GM19372 (cell line): ENCODE measurements around the gene LOXL4.
"Not testable (repeated sequence)": the region's sequence is repeated elsewhere in the genome, so short reads cannot be mapped to it uniquely, and the experiment has no call there.

Source experiments
- ATAC-seq: cut with Tn5 transposase; IDR thresholded peaks from one replicate; pipeline ENCODE4 v1.9.1; 2021; ENCODE audit warnings: mild to moderate bottlenecking, low read depth, moderate library complexity; ENCODE audit not compliant: unreplicated experiment

Gene LOXL4

DNA sequence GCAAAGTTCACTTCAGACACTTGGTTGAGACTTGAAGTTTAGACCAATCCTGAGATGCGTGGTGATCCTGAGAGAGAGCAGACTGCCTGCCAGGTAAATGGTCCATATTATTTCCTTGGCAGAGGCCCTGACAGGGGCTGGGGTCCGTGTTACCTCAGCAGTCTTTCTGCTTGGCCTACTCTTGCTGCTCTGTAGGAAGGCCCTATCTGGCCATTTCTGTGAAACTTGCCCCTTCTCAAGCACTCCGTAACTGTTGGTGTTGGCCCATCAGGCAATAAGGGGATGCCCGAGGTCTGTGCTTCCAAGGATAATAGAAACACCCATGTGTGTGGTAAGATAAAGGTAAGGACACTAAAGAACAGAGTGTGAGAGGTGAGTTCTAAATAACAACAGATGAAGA, 20.0 kb downstream of the LOXL4 start:
- no peak for ATAC-seq

DNA sequence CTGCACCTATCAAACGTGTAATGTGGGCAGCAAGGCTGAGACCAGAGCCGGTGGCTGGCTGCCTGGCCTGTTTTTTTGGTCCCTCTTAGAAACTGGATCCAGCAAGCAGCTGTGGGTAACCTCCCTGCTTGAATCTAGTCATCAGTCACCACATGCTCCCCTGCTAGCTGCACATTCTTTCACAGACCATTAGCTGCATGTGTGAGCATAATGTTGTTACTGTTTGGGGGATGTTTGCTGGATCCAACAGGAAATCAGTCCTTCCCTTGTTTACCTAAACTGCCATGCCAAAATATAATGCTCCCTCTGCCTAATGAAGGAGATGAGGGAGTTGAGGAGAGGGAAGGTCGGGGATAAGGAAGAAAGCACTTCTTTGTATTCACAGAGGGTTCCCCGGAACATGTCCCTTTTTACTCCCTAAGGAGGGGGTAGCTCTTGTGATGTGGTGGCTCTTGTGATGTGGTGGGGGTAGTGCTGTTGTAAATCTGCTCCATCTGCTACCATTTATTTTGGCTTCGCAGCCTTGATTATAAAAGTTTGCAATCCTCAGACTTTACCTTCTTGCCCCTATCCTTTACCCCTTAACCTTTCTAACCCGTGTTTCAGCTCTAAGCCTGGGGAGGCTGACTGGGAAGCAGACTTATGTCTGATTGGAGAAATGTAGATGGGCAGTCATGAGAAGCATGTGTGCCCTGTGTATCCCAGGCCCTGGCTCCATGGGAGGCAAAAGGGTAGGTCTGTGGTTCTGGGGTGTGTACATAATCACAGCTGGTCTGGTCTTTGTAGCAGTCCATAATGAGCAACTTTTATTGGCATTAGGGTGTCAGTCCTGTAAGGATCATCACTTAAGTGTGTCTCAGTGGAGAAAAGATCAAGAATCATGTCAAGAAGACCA, 20.8 kb downstream of the LOXL4 start:
- no peak for ATAC-seq

- ATAC-seq: no peak
Observed at GRCh38 chr10:98244586-98244985, 23.4 kb downstream of the LOXL4 start.

DNA sequence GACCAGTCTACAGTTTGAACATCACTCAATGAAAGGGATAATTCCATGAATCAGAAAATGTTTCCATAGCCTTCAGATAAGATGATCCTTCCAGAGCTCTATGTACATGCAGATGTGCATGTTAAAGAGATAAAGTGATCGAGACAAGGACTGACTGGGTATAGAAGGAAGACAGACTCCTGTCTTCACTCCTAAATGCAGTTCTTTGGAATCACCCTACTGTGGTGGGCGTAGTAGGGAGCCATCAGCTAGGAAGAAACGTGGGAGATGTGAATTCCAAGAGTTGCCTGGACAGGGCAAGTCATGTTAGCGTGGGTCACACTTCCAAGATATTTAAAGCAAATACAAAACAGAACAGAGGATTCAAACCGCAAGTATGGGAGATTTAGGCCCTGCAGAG, 23.9 kb downstream of the LOXL4 start:
- ATAC-seq: no peak

DNA sequence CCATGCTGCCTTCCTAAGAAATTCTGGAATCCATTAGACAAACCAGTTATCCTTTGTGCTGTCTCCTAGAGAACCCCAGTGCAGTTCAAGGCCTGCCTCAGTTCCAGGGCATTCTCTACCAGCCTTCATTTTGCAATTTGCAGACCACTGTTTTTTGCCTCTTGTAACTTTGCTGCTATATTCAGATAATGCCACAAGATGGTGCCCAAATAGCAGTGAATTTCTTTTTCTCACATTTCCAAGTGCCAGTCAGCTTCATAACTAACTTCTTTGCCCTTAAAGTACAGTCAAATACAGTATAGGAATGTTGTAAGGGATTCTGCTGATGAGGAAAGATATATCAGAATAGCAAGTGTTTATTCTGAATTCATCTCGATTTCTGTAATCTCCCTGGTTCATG, 25.2 kb downstream of the LOXL4 start:
- no peak for ATAC-seq

GRCh38 chr10:98240524-98240923, 27.5 kb downstream of the LOXL4 start:
- ATAC-seq: no peak

DNA sequence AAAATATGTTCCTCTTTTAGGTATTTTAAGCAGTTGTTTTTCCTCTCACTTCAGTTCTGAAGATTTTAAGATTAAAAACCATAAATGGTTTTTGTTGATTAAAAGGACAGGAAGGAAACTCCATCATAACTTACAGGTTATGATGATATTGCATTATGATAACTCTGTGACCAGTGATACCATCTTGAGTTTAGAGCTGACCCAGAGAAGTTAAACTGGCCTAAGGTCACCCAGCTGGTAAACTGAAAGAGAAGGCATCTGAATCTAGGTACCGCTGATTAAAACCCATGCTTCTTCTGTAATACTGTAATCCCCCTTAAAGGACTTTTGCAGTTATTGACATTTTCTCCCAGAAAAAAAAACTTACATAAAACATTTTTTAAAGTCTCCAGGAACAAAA, 29.6 kb downstream of the LOXL4 start:
- ATAC-seq: no peak

- ATAC-seq: no peak
Observed at GRCh38 chr10:98236862-98237261, 31.1 kb downstream of the LOXL4 start.

DNA sequence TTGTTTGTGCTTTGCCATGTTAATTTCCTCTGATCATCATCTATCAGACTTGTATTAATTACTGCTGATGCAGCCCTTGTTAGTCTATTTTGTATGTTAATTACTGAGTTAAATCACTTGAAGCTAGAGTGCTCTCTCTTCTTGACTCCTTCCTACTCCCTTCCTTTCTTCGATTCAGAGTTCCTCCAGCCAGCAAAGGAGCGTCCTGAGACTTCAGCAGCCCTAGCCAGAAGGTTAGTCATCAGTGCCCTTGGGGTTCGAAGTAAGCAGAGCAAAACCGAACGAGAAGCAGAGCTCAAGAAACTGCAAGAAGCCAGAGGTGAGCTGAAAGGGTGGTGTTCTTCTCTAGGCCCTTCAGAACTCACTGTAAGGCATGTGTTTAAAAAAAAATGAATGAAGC, 32.1 kb downstream of the LOXL4 start:
- ATAC-seq: no peak

GRCh38 chr10:98231417-98231816, 36.6 kb downstream of the LOXL4 start:
- no peak for ATAC-seq

- not testable (repeated sequence) for ATAC-seq
Observed at GRCh38 chr10:98228266-98228665, 39.7 kb downstream of the LOXL4 start.

DNA sequence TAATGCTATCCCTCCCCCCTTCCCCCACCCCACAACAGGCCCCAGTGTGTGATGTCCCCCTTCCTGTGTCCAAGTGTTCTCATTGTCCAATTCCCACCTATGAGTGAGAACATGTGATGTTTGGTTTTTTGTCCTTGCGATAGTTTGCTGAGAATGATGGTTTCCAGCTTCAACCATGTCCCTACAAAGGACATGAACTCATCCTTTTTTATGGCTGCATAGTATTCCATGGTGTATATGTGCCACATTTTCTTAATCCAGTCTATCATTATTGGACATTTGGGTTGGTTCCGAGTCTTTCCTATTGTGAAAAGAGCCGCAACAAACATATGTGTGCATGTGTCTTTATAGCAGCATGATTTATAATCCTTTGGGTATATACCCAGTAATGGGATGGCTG, 40.3 kb downstream of the LOXL4 start:
- ATAC-seq: not testable (repeated sequence)

DNA sequence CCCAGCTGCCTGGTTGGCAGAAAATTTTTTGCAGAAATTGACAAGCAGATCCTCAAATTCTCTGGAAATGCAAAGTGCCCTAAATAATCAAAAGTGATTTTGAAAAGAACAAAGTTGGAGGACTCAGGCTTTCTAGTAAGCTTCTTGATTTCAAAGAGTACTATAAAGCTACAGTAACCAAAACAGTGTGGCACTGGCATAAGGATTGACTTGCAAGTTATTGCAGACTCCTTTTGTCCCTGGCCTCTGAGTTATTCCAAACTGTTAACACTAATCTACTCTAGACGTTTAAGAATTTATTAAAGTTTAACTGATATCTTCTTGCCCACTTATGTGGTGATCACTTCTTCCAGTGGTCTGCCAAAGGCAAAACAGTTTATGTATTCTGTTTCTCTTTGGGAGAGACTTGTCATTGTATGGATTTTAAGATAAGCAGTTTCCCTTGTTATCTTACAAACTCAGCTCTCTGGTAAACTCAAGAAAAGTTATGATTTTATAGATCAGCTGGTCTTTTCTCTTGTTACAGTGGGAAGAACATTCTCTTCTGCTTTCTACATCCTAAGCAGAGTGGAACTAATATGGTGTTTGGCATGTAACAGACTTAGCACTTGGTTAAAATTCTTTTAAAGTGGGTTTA, 41.4 kb downstream of the LOXL4 start:
- no peak for ATAC-seq

- ATAC-seq: no peak
Observed at GRCh38 chr10:98224996-98225395, 43.0 kb downstream of the LOXL4 start.

GRCh38 chr10:98224509-98224908, 43.5 kb downstream of the LOXL4 start:
- no peak for ATAC-seq

DNA sequence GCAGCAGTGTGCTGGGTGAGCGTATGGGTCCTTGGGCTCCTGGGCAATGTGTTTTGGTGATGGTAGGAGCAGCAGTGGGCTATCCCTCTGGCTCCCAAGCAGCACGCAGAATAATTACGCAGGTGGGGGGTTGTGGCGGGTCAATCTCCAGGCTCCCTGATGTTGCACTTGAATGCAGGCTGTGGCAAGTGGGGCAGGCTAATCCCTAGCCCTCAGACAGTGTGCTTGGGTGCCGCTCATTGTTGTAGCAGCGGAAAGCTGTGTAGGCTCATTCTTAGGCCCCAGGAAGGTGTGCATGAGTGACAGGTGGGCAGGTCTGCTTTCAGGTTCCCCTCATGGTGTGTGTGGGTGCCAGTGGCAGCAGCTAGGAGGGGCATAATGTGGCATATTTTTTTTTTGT, 44.1 kb downstream of the LOXL4 start:
- no peak for ATAC-seq

DNA sequence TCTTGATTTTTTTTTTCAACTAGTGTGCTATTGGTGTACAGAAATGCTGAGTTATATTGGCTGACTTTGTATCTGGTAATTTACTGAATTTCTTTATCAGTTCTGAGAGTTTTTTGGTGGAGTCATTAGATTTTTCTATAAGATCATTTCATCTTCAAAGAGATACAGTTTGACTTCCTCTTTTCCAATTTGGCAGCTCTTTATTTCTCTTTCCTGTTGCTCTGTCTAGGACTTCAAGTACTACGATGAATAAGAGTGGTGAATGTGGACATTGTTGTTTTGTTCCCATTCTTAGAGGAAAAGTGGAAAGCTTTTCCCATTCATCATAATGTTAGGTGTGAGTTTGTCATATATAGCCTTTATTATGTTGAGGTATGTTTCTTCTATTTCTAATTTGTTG, 50.2 kb downstream of the LOXL4 start:
- ATAC-seq: no peak

GRCh38 chr10:98215373-98215772, 52.6 kb downstream of the LOXL4 start:
- ATAC-seq: no peak

- no peak for ATAC-seq
Observed at GRCh38 chr10:98213740-98214139, 54.3 kb downstream of the LOXL4 start.

- ATAC-seq: no peak
Observed at GRCh38 chr10:98212196-98212595, 55.8 kb downstream of the LOXL4 start.

DNA sequence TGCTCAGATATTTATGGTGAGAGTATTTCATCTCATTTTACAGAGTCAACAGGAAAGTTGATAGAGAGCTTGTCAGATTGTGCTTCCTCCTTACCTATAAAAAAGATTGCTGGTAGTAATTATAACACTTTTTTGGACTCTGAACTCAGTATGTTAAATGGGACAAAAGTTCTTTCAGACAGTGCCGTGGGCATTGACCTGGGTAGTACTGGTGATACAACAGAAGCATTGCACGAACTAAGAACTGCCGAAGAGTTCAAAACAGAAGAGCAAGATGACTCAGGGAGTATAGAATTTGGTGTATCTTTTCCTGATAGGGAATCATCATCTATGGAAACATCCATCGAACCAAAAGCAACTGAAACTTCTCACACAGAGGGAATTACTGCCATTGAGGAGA, 58.6 kb downstream of the LOXL4 start:
- no peak for ATAC-seq

- no peak for ATAC-seq
Observed at GRCh38 chr10:98208925-98209324, 59.1 kb downstream of the LOXL4 start.
